Measurements from ENCODE around the gene CLPTM1L. TPM values are rescaled to one million over a fixed set of nuclear protein-coding genes. Genes with fewer than 3 reads are reported as not detected.

The CLPTM1L gene
- total RNA-seq, 4 donors from 2014 or later = 78.0 to 143 (median 104) TPM

- Histone ChIP-seq H3K4me3 (no peak overlapping the region), H3K36me3 (peaks cover 0 to 45% (median 19%) of the 10 kb centered on the region in 4 donors), H3K27ac (no peak overlapping the region), H3K4me1 (peaks cover 0 to 9% (median 0%) of the 10 kb centered on the region in 4 donors), H3K9me3 (no peaks in the 10 kb centered on the region), H3K27me3 (no peaks in the 10 kb centered on the region)
- in situ Hi-C loops (cut with MboI; ENCODE audit: low pct_ligation_motif_present in 1 of 4, low pct_unique_long_range_greater_than_20kb in 1 of 4, low sequenced_read_pairs in 3 of 4) = no loop called here
- no peak for TF ChIP-seq CTCF (IDR thresholded peaks at IDR 0.05)
- TF ChIP-seq POLR2A (IDR thresholded peaks at IDR 0.05) = no peak
- no peak for TF ChIP-seq POLR2AphosphoS5 (IDR thresholded peaks at IDR 0.05)
- no peak for TF ChIP-seq EP300 (IDR thresholded peaks at IDR 0.05; ENCODE audit: low read depth)
- intact Hi-C loops (cut with DNase I; ENCODE audit: low total_unique reads) = no loop called here
- 89 to 92% methylated on average over 2 to 22 of the region's 22 CpGs for WGBS, 2 donors (ENCODE audit: low coverage in 1 of 2)
- no peak for DNase-seq
These were observed 18.9 kb downstream of the CLPTM1L start for GRCh38 chr5:1325870-1326531.

- intact Hi-C loops (cut with DNase I; ENCODE audit: low total_unique reads) = no loop called here
- Histone ChIP-seq H3K9me3 (no peaks in the 10 kb centered on the region), H3K27me3 (no peaks in the 10 kb centered on the region), H3K4me1 (peaks cover 0 to 3% (median 0%) of the 10 kb centered on the region in 4 donors), H3K36me3 (peaks cover 0 to 50% (median 22%) of the 10 kb centered on the region in 4 donors), H3K27ac (no peak overlapping the region), H3K4me3 (no peak overlapping the region)
- in situ Hi-C loops (cut with MboI; ENCODE audit: low pct_ligation_motif_present in 1 of 4, low pct_unique_long_range_greater_than_20kb in 1 of 4, low sequenced_read_pairs in 3 of 4) = no loop called here
- WGBS, 2 donors (ENCODE audit: low coverage in 1 of 2) = 93% methylated on average over 14 of the region's 17 CpGs; no CpG with 5 or more reads in 1 of the 2 donors
- TF ChIP-seq CTCF (IDR thresholded peaks at IDR 0.05) (no peak), EP300 (IDR thresholded peaks at IDR 0.05; ENCODE audit: low read depth) (no peak)
- no peak for DNase-seq
These were observed 19.6 kb downstream of the CLPTM1L start for GRCh38 chr5:1325191-1325741.

GRCh38 chr5:1324719-1325190, 20.1 kb downstream of the CLPTM1L start:
- WGBS, 2 donors (ENCODE audit: low coverage in 1 of 2) = 96 to 100% methylated on average over 1 to 17 of the region's 17 CpGs
- intact Hi-C loops (cut with DNase I; ENCODE audit: low total_unique reads) = no loop called here
- in situ Hi-C loops (cut with MboI; ENCODE audit: low pct_ligation_motif_present in 1 of 4, low pct_unique_long_range_greater_than_20kb in 1 of 4, low sequenced_read_pairs in 3 of 4) = no loop called here

More at GRCh38 chr5:1324719-1325190, 20.1 kb downstream of the CLPTM1L start:
- DNase-seq = no peak
- Histone ChIP-seq H3K27ac (no peak overlapping the region), H3K9me3 (no peaks in the 10 kb centered on the region), H3K27me3 (no peaks in the 10 kb centered on the region), H3K4me3 (no peak overlapping the region), H3K36me3 (peaks cover 0 to 51% (median 25%) of the 10 kb centered on the region in 4 donors), H3K4me1 (no peaks in the 10 kb centered on the region)
- TF ChIP-seq POLR2A (IDR thresholded peaks at IDR 0.05) (no peak), CTCF (IDR thresholded peaks at IDR 0.05) (no peak), EP300 (IDR thresholded peaks at IDR 0.05; ENCODE audit: low read depth) (no peak), POLR2AphosphoS5 (IDR thresholded peaks at IDR 0.05) (no peak)

Data from transverse colon (tissue), 4 donors.